GM12878 (cell line): ENCODE measurements around the gene MYO16. TPM values are rescaled to one million over a fixed set of nuclear protein-coding genes. Genes with fewer than 3 reads are reported as not detected.

Experiments used
- ATAC-seq: fragments of 200-7000 bp; cut with Tn5 transposase; 3 replicates; pipeline ENCODE4 v1.9.1; 2020; ENCODE audit warnings: mild to moderate bottlenecking, moderate library complexity
- BruUV-seq: library from RNA; stranded (reverse); fragments of 400-500 nt; replicated peaks from 2 replicates; lab custom pipeline; 2021; lab: Mats Ljungman, UMichigan
- CTCF ChIA-PET: fragments of 300-600 bp; sonication (Branson Sonifier 250); formaldehyde crosslinking; extraction: SDS; loops from one replicate; lab custom pipeline; 2021; ENCODE audit warnings: inconsistent platforms; lab: Yijun Ruan, JAX
- POLR2A ChIA-PET: fragments of 350-600 bp; formaldehyde crosslinking; extraction: SDS; loops from one replicate; lab custom pipeline; 2021; ENCODE audit warnings: inconsistent platforms; lab: Charles Lee
- RAD21 ChIA-PET: fragments of 300-600 bp; sonication (Branson Sonifier 250); formaldehyde crosslinking; loops from one replicate; lab custom pipeline; 2023; ENCODE audit warnings: antibody characterized with exemption; ENCODE audit not compliant: unreplicated experiment; lab: Charles Lee
- SMC1A ChIA-PET: fragments of 300-600 bp; sonication (Branson Sonifier 250); formaldehyde crosslinking; loops from one replicate; lab custom pipeline; 2023; ENCODE audit not compliant: unreplicated experiment, uncharacterized antibody; lab: Charles Lee
- DNase-seq: peaks from one replicate; pipeline ENCODE4 v3.0.0-alpha.2; 2011; ENCODE audit warnings: low read depth, low spot score
- FAIRE-seq: peaks from 3 replicates; lab custom pipeline; 2011; peaks lifted over from hg19 to GRCh38; lab: Jason Lieb, UNC
- H2AFZ ChIP-seq: 2 replicates; pipeline ENCODE4 v1.6.0; 2011; ENCODE audit warnings: low read depth, low read length, control low read depth; ENCODE audit not compliant: control insufficient read depth
- H3K27ac ChIP-seq: 2 replicates; pipeline ENCODE4 v1.5.1; 2011; ENCODE audit warnings: control low read depth; ENCODE audit not compliant: control insufficient read depth, insufficient read depth
- H3K27me3 ChIP-seq, 2 experiments: replicated peaks in 1 of 2; 2 replicates each; pipeline versions ENCODE4 v1.6.0 to v1.6.1; 2011; ENCODE audit warnings: low read length in 1 of 2; ENCODE audit not compliant: control insufficient read depth in 2 of 2, insufficient read depth in 2 of 2
- H3K36me3 ChIP-seq, 2 experiments: 2 replicates each; pipeline ENCODE4 v1.5.1; 2011; ENCODE audit warnings: low read length in 1 of 2; ENCODE audit not compliant: control insufficient read depth in 2 of 2, insufficient read depth in 2 of 2
- H3K4me1 ChIP-seq: 2 replicates; pipeline ENCODE4 v1.6.1; 2011; ENCODE audit warnings: mild to moderate bottlenecking, low read length, moderate library complexity, mixed read lengths; ENCODE audit not compliant: control insufficient read depth, insufficient read depth
- H3K4me2 ChIP-seq: 2 replicates; pipeline ENCODE4 v1.6.0; 2011; ENCODE audit warnings: control low read depth; ENCODE audit not compliant: control insufficient read depth, insufficient read depth
- H3K4me3 ChIP-seq: fragments of 200-600 bp; sonication (generic); 2 replicates; pipeline ENCODE4 v1.5.1; 2016
- H3K79me2 ChIP-seq: 2 replicates; pipeline ENCODE4 v1.6.0; 2011; ENCODE audit warnings: low read length; ENCODE audit not compliant: control insufficient read depth, insufficient read depth
- H3K9ac ChIP-seq: 2 replicates; pipeline ENCODE4 v1.8.0; 2011; ENCODE audit warnings: low read length, control low read depth, mixed read lengths; ENCODE audit not compliant: control insufficient read depth, insufficient read depth
- H3K9me3 ChIP-seq: replicated peaks from 3 replicates; pipeline ENCODE4 v1.5.1; 2011; ENCODE audit warnings: mild to moderate bottlenecking, low read length; ENCODE audit not compliant: control insufficient read depth, insufficient read depth
- H4K20me1 ChIP-seq: 2 replicates; pipeline ENCODE4 v1.6.0; 2011; ENCODE audit not compliant: control insufficient read depth, insufficient read depth
- CREM ChIP-seq: IDR thresholded peaks from 2 replicates; pipeline ENCODE4 v1.6.1; 2014; ENCODE audit warnings: antibody characterized with exemption, low read depth
- E2F8 ChIP-seq: fragments of 450-650 bp; IDR thresholded peaks from 2 replicates; pipeline ENCODE4 v1.6.1; 2018; ENCODE audit warnings: mild to moderate bottlenecking, low read depth, moderate library complexity; ENCODE audit not compliant: partially characterized antibody
- EGR1 ChIP-seq, 2 experiments: IDR thresholded peaks; 1 replicate in 1 of 2; 2 replicates in 1 of 2; pipeline ENCODE4 v1.6.1; 2011 to 2012; ENCODE audit warnings: low read depth in 2 of 2, low read length in 2 of 2, borderline replicate concordance in 1 of 2, mild to moderate bottlenecking in 1 of 2, moderate library complexity in 1 of 2
- MEF2A ChIP-seq: IDR thresholded peaks from 2 replicates; pipeline ENCODE4 v1.6.1; 2011; ENCODE audit warnings: low read depth, mild to moderate bottlenecking, low read length, moderate library complexity; ENCODE audit not compliant: insufficient read depth
- MXI1 ChIP-seq: fragments of 150-350 bp; IDR thresholded peaks from 2 replicates; pipeline ENCODE4 v1.6.1; 2011; ENCODE audit warnings: low read depth, mild to moderate bottlenecking, inconsistent platforms, low read length, improper control_type of control experiment
- RAD21 ChIP-seq: IDR thresholded peaks from 2 replicates; pipeline ENCODE4 v1.6.1; 2011; ENCODE audit warnings: mild to moderate bottlenecking, low read depth, low read length, moderate library complexity; ENCODE audit not compliant: insufficient read depth
- SMC3 ChIP-seq: IDR thresholded peaks from 2 replicates; pipeline ENCODE4 v1.6.1; 2011; ENCODE audit warnings: low read length, improper control_type of control experiment, borderline replicate concordance
- TAF1 ChIP-seq: IDR thresholded peaks from 2 replicates; pipeline ENCODE4 v1.6.1; 2011; ENCODE audit warnings: mild to moderate bottlenecking, low read depth, low read length, borderline replicate concordance
- TARDBP ChIP-seq: IDR thresholded peaks from 2 replicates; pipeline ENCODE4 v1.6.1; 2016; ENCODE audit warnings: borderline replicate concordance
- TBL1XR1 ChIP-seq: IDR thresholded peaks from 2 replicates; pipeline ENCODE4 v1.6.1; 2012; ENCODE audit warnings: low read depth, low read length, improper control_type of control experiment
- TCF12 ChIP-seq: IDR thresholded peaks from 2 replicates; pipeline ENCODE4 v1.6.1; 2011; ENCODE audit warnings: low read depth, mild to moderate bottlenecking, low read length
- YY1 ChIP-seq: IDR thresholded peaks from 2 replicates; pipeline ENCODE4 v1.6.1; 2011; ENCODE audit warnings: low read depth, mild to moderate bottlenecking, low read length
- ZNF217 ChIP-seq: fragments of 450-650 bp; IDR thresholded peaks from 2 replicates; pipeline ENCODE4 v1.6.1; 2017; ENCODE audit warnings: antibody characterized with exemption, mild to moderate bottlenecking
- ZNF274 ChIP-seq: IDR thresholded peaks from one replicate; pipeline ENCODE4 v1.8.0; 2011; ENCODE audit not compliant: insufficient read length, insufficient read depth
- ZNF687 ChIP-seq: fragments of 450-650 bp; IDR thresholded peaks from 2 replicates; pipeline ENCODE4 v1.6.1; 2017; ENCODE audit warnings: mild to moderate bottlenecking, moderate library complexity
- ZZZ3 ChIP-seq: IDR thresholded peaks from 2 replicates; pipeline ENCODE4 v1.6.1; 2011; ENCODE audit warnings: low read depth; ENCODE audit not compliant: control insufficient read depth, insufficient read length
- WGBS: methylation state at CpG from one replicate; pipeline ENCODE4 v1.1.6; 2016; ENCODE audit warnings: low lambda C conversion rate; ENCODE audit not compliant: insufficient replicate concordance, insufficient coverage; ENCODE audit errors: missing lambda C conversion rate; 5-methylcytosine and 5-hydroxymethylcytosine counted together
- in situ Hi-C: fragments of 300-500 bp; cut with MboI; formaldehyde crosslinking; loops from 9 replicates; pipeline ENCODE4 v1.14.3; 2018; ENCODE audit warnings: mixed read lengths
- intact Hi-C: fragments of 100-400 bp; cut with micrococcal nuclease; formaldehyde crosslinking; loops from one replicate; pipeline ENCODE4 v1.14.2; 2022; ENCODE audit not compliant: unreplicated experiment
- polyA plus RNA-seq, 11 experiments: library from polyadenylated mRNA; depleted of rRNA in 4 of 11; unstranded in 6 of 11; stranded (reverse) in 5 of 11; fragments of >200 nt; fragmentation: Nextera tagmentation in 4 of 11; fragmentation: Illumina TruSeq in 1 of 11; extraction: Ambion mirVana in 4 of 11; extraction: Trizol in 1 of 11; gene quantifications; 1 replicate in 1 of 11; 2 replicates in 10 of 11; pipeline versions ENCODE4 v1.2.1 to v1.2.3, GENCODE V29; 2011 to 2016; ENCODE audit warnings: inconsistent platforms in 2 of 11, missing spikeins in 2 of 11, low read depth in 1 of 11
- total RNA-seq, 4 experiments: library from RNA; depleted of rRNA in 3 of 4; stranded (reverse); fragments of >200 nt in 3 of 4; fragmentation: Illumina TruSeq in 1 of 4; extraction: Trizol in 1 of 4; gene quantifications; 2 replicates each; pipeline versions ENCODE4 v1.2.1 to v1.2.3, GENCODE V29; 2013 to 2021
- TF ChIP-seq, protein P1 (sequence below): fragments of 450-650 bp; IDR thresholded peaks from 2 replicates; pipeline ENCODE4 v1.6.1; 2016; ENCODE audit warnings: mild to moderate bottlenecking

Gene MYO16
- total and polyA plus RNA-seq, 10 of the 15 experiments (the other 5 are each of a cell fraction or from before 2014, with no cell fraction given), result under 0.01 to 1.7 (median 0.05) TPM; not detected in 4

- SMC1A ChIA-PET, result interaction anchor here (1.2 to 1.8 kb wide), 4 partner anchors 9 to 18 kb away, joined by 3 to 14 read pairs (median 4); no protein-coding TSS in a partner anchor
- TF ChIP-seq ZNF217 (no peak), RAD21 (no peak), ZNF274 (no peak), TAF1 (no peak), MXI1 (no peak), CREM (no peak), ZNF687 (no peak), TARDBP (no peak), TCF12 (no peak), EGR1 (IDR thresholded peaks at IDR 0.05; ENCODE audit: borderline replicate concordance in 1 of 2, low read depth in 2 of 2, low read length in 2 of 2) (no peak), ZZZ3 (no peak), TBL1XR1 (no peak), YY1 (no peak), MEF2A (no peak), SMC3 (no peak), E2F8 (no peak)
- TF ChIP-seq, protein P1, sequence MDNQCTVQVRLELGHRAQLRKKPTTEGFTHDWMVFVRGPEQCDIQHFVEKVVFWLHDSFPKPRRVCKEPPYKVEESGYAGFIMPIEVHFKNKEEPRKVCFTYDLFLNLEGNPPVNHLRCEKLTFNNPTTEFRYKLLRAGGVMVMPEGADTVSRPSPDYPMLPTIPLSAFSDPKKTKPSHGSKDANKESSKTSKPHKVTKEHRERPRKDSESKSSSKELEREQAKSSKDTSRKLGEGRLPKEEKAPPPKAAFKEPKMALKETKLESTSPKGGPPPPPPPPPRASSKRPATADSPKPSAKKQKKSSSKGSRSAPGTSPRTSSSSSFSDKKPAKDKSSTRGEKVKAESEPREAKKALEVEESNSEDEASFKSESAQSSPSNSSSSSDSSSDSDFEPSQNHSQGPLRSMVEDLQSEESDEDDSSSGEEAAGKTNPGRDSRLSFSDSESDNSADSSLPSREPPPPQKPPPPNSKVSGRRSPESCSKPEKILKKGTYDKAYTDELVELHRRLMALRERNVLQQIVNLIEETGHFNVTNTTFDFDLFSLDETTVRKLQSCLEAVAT, result no peak
Measured at GRCh38 chr13:108657519-108657918, 28.1 kb downstream of the MYO16 start.

More at GRCh38 chr13:108657519-108657918, 28.1 kb downstream of the MYO16 start:
- POLR2A ChIA-PET, result interaction anchor here (0.6 kb wide), 1 partner anchor 198 kb away, joined by 5 read pairs; no protein-coding TSS in a partner anchor
- in situ Hi-C loops, result no loop called here
- BruUV-seq, result no TSS peak
- no peaks in the 10 kb centered on the region for H3K36me3 ChIP-seq
- FAIRE-seq (no peak), ATAC-seq (0 out of 3 replicates have a peak, but pooled peaks have one; percentile 44), DNase-seq (no peak)
- H3K27me3 ChIP-seq, result no peaks in the 10 kb centered on the region
- H3K9ac ChIP-seq, result no peak overlapping the region
- RAD21 ChIA-PET, result interaction anchor here (0.9 to 1.9 kb wide), 3 partner anchors 10 to 389 kb away, joined by 3 to 6 read pairs (median 4); no protein-coding TSS in a partner anchor
- H3K4me1 ChIP-seq, result no peaks in the 10 kb centered on the region
- intact Hi-C loops, result no loop called here
- no peak overlapping the region for H3K4me3 ChIP-seq
- H3K79me2 ChIP-seq, result no peaks in the 10 kb centered on the region
- no peaks in the 10 kb centered on the region for H3K9me3 ChIP-seq
- WGBS, result 79% methylated on average over 1 of the region's 1 CpG
- H3K27ac ChIP-seq, result no peak overlapping the region
- H4K20me1 ChIP-seq, result no peaks in the 10 kb centered on the region
- CTCF ChIA-PET, result interaction anchor here (0.9 to 1.5 kb wide), 3 partner anchors 13 to 237 kb away, joined by 3 to 4 read pairs (median 3); no protein-coding TSS in a partner anchor
- H3K4me2 ChIP-seq, result no peak overlapping the region
- H2AFZ ChIP-seq, result no peak overlapping the region
